HG03342 (cell line): ENCODE results near the gene NCBP2L.
"Not testable (repeated sequence)": the region's sequence is repeated elsewhere in the genome, so short reads cannot be mapped to it uniquely, and the experiment has no call there.

Experiments
- ATAC-seq: cut with Tn5 transposase; IDR thresholded peaks from one replicate; pipeline ENCODE4 v1.9.1; 2021; ENCODE audit warnings: mild to moderate bottlenecking, moderate library complexity; ENCODE audit not compliant: unreplicated experiment

Gene NCBP2L

DNA sequence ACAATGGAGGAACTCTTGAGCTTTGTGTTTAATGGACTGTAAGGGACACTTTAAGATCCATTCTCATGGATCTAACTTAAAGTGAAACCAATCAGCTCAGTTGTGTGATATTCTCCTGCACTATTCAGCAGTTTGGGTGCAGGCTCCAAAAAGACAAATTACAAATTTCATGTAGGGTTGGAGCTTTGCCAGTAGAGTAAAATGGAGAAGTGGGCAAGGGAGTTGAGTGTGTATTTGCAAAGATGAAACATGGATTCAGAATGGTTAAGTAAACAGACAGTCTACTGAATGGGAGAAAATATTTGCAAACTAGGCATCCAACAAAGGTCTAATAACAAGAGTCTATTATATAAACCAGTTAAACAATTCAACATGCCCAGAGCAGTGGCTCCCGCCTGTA is 26.9 kb downstream of the NCBP2L start:
- no peak for ATAC-seq

DNA sequence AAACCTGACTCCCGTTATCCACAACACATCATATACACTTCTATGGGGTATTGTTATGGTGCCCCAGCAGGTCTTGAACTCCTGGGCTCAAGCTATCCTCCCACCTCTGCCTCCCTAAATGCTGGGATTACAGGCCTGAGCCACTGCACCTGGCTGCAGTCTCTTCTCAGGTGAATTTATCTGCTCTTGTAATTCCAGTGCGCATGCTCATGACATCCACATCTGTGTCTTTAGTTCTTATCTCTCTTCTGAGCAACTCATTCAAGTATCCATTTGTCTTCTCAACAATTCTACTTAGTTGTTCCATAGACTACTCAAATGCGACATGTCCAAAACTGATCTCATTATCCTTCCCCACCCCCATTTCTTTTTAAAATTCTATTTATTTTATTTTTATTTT is 27.6 kb downstream of the NCBP2L start:
- no peak for ATAC-seq

DNA sequence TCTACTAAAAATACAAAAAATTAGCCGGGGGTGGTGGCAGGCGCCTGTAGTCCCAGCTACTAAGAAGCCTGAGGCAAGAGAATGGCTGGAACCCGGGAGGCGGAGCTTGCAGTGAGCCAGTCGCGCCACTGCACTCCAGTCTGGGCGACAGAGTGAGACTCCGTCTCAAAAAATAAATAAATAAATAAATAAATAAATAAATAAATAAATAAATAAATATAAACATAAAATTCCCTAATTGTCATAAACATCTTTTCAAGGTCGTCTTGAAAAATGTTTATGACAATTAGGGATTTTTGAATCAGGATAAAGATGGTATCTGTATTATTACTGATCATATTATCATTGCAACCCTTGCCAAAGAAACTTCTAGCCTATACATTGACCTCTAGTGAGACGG is 32.5 kb downstream of the NCBP2L start:
- ATAC-seq = not testable (repeated sequence)

DNA sequence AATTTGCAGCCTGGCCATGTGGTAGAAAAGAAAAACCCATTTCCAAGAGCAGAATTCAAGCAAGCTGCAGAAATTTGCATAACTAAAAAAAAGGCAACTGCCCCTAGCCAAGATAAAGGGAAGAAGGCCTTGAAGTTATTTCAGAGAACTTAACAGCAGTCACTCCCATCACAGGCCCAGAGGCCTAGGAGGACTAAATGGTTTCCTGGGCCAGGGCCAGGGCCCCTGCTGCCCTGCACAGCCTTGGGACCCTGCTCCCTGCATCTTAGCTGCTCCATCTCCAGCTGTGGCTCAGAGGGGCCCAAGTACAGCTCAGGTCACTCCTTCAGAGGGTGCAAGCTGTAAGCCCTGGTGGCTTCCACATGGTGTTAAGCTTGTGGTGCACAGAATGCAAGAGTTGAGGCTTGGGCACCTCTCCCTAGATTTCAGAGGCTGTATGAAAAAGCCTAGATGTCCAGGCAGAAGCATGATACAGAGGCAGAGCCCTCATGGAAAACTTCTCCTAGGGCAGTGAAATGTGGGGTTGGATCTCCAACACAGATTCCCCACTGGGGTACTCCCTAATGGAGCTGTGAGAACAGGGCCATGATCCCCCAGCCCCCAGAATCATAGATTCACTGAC is 41.5 kb downstream of the NCBP2L start:
- ATAC-seq = no peak

DNA sequence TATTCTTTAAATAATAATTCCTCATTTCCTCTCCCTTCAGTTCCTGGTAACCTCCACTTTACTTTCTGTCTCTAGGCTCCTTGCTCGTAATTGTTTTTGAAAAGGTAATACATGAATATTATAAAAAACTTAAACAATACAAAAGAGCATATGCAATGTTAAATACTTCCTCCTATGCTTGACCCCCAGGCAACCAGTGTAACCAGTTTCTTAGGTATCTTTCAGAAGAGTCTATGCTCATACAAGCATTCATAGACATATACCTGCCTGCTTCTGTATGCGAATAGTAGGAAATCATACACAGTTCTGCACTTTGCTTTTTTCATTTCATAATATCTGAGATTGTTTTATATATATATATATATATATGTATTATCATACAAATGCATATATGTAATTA is 45.5 kb downstream of the NCBP2L start:
- ATAC-seq = no peak

DNA sequence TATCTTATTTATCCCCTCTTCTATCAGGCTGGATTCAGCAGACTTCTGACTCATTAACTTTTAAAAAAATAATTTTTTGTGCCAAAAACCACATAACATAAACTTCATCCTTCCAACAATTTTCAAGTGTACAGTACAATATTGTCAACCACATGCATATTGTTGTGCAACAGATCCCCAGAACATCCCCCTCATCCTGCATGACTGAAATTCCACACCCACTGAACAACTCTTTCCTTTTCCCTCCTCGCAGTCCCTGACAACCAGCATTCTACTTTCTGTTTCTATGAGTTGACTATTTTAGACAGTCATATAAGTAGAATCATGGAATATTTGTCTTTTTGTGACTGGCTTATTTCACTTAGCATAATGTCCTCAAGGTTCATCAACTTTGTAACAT is 45.9 kb downstream of the NCBP2L start:
- no peak for ATAC-seq

DNA sequence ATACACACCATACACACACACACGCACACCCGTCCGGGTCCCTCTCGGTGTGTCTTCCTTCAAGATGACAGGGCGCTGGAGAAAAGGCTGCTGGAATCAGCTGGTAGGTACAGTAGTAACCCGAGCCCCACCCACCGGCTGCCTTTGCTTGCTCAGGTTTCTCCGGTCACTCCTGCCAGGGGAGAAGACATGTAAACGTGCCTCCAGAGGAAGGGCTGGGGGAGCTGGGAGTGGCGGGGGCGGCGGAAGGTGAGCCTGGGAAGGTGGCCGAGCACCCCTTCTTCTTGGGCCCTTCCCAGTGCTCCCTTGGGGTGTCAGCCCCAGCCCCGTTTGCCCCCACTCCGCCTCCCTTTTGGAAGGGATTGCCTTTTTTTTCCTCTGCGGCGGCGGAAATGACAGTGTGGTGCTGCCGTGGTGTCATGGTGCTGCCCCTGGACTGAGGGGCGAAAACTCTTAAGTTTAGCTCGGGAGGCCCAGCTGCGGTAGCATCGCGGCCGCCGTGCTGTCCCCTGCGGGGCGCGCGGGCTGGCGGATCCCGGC is 48.2 kb downstream of the NCBP2L start, which contains the start of gene MID2:
TSS of gene MID2 (plus strand) at position 169 of the 540 bp plus-strand sequence. CDS start 561 bp downstream, outside the sequence.
- peak; percentile 29 for ATAC-seq

DNA sequence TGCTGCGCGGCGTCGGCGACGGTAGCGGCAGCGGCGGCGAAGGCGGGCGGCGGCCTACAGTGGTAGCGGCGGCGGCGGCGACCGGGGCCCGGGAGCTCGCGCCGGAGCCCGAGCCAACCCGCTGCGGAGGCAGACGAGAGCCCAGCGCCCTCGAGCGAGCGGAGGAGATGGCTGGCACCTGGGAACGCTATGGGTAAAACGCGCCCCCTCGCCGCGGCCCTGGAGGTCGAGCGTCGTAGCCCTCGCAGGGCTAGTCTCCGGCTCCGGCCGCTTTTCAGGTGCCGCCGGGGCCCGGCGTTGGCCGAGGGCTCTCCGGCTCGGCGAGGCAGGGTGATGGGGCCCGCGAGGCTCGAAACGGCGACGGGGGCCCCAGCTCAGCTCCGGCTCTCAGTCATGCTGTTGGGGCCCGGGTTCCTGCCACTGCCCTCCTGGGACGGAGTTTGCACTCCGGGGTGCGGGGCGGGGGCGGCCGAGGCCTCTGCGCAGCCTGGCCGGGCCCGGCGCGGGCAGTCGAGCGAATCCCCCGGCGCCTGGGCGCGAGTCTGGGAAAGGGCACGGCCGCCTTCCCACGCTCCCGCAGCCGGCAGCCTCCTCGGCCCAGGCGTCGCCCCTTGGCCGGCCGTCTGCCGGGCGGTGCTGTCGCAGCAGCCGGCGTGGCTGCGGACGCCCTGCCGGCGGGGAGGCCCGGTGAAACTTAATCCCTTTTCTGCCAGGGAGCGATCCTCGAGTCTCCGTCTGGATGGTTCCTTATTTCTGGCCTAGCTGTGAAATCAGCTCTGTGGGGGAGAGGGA is 48.9 kb downstream of the NCBP2L start:
- peak; percentile 59 for ATAC-seq

DNA sequence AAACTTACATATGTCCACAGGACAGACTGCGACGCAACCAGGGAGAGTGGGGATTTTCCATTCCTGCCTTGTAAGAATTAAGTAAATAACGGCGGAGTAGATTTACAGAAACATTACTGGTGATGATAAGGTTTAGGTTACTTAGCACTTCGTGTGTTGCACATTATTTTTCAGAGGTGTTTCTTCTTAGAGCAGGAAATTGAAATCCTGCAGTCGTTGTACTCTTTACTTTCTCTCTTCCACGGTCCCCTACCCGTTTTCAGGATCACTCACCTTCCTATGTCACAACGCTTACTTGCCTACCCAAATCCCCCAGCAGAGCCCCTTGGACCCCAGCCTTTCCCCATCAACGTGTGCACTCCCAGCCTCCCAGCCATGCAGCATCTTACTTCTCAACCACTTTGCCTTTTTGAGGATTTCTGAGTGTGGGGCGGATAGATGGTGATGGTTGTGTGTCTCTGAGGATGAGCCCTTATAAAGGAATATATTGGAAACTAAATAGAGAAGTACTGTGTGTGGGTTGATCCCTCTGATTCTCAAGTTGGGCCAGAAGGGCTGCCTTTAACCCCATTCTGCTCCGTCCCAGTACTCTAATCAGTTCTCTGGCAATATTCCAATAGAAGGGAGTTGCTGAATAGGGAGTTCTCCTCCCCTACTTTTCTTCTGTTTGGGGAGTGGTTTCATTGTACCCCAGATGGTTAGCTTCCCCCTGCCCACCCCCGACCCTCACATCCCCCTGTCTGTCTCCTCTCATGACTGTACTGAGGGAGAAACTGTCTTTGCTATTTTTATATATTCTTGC is 49.7 kb downstream of the NCBP2L start:
- no peak for ATAC-seq

DNA sequence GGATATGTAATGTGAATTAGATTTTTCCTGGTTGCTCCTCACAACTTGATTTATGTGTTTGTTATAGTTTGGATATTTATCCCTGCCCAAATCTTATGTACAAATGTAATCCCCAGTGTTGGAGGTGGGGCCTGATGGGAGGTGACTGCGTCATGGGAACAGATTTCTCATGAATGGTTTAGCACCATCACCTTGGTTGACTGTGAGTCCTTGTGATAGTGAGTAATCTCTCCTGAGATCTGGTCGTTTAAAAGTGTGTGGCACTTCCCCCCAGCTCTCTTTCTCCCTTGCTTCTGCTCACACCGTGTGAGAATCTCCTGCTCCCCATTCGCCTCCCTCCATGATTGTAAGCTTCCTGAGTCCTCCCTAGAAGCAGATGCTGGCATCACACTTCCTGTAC is 50.3 kb downstream of the NCBP2L start:
- no peak for ATAC-seq

DNA sequence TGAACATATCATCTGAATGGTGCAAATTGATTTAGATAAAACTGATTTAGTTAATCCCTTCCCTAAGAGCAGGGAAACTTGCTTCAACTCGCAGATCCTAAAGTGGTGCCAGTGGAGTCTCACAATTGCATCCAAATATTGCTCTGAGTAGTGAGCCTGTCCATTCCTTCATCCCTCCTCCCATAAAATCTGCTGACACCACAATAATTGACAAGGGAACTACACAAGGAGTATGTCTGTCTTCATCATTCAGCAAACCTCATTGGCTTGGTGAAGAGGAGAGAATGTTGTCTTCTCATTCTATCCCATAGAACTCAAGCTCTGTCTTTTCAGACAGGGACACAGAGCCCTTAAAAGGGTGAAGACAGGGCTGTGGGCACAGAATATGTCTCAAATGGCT is 52.3 kb downstream of the NCBP2L start:
- no peak for ATAC-seq

DNA sequence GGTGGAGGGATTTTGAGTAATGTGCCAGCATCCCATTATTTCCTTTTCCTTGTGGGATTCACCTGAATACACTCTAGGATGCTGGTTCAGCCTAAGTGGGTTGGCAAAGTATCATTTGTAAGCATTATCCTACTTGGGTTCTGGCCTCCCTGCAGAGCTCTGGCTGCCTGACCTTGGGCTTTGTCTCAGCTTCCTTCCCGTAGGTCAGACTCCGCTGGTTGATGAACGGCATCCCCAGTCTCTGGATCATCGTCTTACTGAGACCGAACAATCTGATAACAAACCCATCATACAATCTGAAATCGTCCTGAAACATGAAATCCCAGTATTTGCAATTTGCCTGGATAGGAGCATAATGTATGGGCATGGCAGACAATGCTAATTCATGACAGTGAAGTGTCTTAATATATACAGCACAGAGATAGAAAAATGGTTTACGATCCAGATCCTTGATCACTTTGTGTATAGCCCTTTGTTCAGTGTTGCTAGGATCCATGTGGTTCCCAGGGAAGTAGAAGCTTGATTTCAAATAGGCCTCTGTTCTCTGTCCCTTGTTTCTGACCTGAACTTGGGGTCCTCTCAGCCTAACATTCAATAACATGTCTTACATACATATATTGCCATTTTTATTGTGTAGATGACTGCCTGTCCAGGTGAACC is 53.7 kb downstream of the NCBP2L start:
- ATAC-seq = no peak

DNA sequence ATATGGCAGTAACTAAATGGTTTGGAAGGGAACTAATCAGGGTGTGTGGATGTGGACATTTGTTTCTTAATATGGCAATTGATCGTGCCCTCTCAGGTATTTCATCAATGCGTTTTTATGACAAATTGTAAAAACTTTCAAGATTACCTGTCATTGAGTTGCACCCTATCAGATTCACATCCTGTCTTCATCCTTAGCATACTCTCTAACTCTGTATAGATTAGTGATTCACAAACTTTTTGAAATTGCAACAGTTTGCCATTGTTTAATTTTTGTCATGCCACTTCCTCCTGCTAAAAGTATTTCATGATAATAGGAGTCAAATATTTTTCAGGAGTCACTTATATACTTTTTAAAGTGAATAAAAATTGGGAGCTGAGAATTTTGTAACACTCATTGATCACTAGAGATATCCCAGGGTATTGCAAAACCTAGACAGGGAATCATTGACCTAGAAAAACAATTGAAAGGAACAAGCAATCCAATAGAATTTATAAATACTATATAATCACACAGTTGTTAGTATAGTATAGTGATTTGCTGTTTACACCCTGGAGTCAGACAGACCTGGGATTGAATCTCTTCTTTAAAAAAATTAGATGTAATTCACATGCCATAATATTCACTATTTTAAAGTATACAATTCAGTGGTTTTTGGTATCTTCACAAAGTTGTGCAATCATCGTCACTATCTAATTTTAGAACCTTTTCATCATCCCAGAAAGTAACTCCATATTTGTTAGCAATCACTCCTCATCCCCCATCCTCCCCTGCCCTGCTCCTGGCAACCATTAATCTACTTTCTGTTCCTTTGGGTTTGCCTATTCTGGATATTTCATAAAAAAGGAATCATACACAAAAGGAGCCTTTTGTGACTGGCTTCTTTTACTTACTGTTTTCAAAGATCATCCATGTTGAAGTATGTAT is 57.0 kb downstream of the NCBP2L start:
- no peak for ATAC-seq

DNA sequence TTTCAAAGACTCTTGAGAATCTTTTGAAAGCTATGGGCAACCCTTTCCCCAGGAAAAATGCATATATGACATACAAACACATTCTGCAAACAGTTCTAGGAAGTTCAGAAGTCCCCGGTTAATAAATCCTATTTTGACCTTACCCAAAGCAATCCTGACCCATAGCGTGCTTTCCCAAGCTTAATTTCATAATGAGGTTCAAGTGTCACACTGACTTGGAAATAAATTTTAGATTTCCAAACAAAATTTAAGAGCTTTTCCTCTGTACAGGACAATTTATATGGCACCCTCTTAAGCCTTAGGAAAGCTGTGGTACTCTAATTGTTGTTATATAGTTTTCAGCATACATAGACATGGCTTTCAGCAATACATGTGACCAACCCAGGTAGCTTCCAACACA is 59.4 kb downstream of the NCBP2L start:
- no peak for ATAC-seq

DNA sequence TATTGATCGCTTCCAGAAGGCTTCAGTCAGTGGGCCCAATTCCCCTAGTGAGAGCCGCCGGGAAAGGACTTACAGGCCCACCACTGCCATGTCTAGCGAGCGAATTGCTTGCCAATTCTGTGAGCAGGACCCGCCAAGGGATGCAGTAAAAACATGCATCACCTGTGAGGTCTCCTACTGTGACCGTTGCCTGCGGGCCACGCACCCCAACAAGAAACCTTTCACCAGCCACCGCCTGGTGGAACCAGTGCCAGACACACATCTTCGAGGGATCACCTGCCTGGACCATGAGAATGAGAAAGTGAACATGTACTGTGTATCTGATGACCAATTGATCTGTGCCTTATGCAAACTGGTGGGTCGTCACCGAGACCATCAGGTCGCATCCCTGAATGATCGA is 63.4 kb downstream of the NCBP2L start:
- no peak for ATAC-seq

DNA sequence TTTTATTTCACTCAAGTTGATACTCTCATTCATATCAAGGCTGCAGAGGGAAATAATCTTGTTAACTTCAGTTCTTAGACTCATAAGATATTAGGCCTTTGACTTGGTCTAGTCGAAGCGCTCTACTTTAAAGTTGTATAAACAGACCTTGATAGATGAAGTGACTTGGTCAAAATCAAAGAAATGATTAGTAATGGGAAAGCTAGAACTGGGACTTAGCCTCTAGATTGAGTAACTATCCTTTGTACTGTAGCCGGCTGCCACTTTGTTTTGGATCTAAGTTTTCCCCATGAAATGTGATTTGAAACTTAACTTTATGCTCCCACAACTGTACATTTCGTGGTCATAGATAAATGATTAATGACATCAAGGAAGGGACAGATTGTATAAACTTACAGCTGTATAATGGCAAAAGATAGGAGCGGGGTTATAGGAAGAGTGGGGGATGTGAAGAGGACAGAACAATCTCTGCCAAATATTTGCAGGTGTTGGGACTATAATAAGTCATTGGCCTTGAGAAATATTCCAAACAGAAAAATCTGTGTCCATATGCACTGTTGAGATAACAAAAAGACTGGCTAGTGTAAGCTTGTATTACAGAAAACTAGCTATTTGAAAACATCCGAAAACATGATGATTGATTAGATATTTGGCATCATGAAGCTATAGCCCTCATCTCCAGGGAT is 65.3 kb downstream of the NCBP2L start:
- no peak for ATAC-seq
